Ramos (cell line): Measurements from ENCODE around the gene JAZF1.

ENCODE experiments used
- in situ Hi-C: fragments of 300-500 bp; cut with MboI; formaldehyde crosslinking; loops from one replicate; pipeline ENCODE4 v1.14.3; 2022; ENCODE audit warnings: low sequenced_read_pairs; ENCODE audit not compliant: unreplicated experiment

JAZF1 gene

DNA sequence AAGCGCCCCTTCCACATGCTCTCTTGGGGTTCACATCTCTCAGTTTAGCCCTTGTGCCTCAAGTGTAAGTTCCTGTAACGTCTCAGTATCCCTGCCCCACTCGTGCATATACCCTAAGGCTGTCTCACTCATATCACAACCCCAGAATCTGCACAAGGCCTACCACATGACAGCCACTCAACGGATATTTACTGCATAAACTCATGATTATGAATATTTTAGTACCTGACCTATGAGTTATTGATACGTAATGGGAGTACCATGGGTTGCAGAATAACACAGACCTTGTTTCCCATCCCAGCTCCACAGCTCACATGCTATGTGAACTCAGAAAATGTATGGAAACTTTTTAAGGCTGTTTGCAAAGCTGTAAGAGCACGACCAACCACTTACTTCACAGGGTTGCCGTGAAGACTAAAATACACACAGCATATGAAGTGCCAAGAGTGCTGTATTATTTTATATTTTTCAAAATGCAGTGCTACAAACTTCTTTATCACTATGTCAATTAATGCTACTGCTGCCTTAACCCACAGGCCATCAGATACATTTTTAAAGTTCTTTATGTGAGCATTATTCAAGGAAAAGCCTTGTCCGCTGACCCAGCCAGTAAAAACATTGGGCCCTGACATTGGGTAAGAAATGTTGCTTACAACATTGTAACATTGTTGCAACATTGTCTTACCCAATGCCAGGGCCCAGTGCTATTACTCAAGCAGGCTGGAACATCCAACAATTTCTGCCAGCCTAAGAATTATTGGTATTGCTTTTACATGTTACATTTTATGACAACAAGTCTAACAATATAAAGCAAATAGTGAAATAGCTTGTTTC lies 97.2 kb downstream of the JAZF1 start:
- in situ Hi-C loops = no loop called here

DNA sequence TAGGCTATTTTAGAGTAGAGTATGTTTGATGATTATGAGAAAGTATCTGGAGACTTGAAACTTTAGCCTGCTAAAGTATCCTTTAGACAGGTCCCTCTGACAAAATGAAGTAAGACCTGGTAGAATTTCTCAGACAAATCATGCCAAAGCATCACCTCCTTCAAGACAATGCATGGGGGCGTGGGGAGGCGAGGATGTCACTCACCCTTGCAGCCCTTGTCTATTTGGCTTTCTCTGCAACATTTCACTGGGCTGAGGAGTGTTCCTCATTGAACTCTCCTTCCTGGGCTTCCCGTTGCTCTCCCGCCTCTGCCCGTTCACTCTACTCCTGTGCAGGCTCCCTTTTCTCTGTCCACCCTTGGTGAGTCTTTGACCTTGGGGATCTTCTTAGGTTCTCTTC lies 98.5 kb downstream of the JAZF1 start:
- in situ Hi-C loops = no loop called here

- in situ Hi-C loops = no loop called here
These were observed 99.6 kb downstream of the JAZF1 start for GRCh38 chr7:28081016-28081415.

- in situ Hi-C loops = no loop called here
These were observed 102.3 kb downstream of the JAZF1 start for GRCh38 chr7:28078036-28078901.

- in situ Hi-C loops = no loop called here
These were observed 103.0 kb downstream of the JAZF1 start for GRCh38 chr7:28077616-28078015.

DNA sequence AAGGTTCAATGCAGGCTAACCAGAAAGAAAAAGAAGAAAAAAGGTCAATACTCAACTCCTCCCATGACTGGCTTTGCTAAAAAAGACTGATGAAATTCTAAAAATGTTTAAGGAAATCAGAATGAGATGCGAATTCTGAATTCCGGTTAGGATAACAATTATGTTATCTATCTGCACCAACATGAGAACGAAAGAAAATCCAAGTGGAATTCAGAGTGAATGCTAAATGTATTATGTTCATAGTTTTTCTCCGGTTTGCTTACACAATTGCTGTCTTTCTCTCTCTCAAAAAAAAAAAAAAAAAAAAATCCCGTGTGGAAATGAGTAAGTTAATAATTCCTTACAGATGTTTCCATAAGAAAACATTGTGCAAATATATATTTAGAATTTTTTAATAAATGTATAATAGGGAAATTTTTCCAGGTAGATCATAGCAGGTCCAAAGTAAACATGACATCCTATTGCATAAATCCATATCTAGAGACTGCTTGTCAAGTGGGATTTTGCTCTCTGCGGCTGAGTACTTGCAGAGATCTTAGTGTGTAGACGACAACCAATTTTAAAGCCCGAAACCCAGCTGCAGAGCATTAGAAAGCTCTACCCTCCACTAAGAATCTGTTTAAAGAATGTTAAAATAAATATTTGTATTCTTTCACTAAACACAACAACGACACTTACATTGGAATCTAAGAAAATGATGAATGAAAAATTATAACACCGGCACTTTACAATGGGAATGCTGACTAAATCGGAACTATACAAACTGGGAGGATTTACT lies 104.0 kb downstream of the JAZF1 start:
- in situ Hi-C loops = no loop called here

GRCh38 chr7:28075674-28076358 lies 104.8 kb downstream of the JAZF1 start:
- in situ Hi-C loops = no loop called here

DNA sequence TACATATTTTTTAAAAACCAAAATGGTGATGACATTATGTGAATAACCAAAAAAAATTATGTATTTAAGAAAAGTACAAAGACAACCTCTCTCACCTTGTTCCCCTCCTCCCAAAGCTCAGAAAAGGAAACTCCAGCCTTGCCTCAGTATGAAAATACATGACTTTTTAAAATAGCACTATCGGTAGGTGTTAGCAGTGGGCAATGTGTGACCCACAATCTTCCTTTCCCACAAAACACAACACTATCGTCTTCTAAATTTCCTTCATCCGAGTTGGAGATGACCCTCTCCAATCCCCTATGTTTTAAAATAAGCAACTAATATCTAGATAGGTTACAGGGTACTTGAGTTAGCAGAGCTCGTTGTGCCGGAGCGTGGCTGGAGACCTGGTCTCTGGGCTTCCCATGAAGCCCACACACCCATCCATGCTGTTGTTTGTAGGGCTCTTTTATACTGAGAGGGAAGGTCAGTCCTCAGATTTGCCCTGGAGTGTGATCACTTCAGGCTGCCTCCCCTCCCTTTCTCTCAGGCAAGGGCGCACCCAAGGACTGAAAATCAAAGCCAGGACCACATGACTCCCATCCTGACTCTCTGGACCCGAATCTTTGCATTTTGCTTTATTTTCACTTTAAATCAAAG lies 107.6 kb downstream of the JAZF1 start:
- in situ Hi-C loops = no loop called here

DNA sequence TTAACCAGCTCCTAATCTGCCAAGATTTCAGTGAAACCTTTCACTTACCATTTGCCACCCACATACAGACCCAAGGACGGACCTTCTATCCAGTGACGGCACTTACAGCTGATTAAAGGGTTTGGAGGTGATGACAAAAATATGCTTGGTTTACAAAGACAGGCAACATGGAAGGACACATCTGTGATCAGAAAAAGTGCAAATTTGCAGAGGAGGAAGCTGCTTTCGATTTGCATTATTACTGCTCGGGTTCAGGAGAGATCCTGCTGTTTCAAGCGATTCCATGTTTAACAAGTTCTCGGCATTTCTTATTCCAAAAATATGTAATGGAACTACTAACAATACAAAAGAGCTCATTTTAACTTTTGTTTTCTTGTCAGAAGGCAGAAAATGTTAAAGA lies 109.0 kb downstream of the JAZF1 start:
- in situ Hi-C loops = no loop called here

GRCh38 chr7:28070297-28071055 lies 110.1 kb downstream of the JAZF1 start:
- in situ Hi-C loops = no loop called here

GRCh38 chr7:28069807-28070206 lies 110.8 kb downstream of the JAZF1 start:
- in situ Hi-C loops = no loop called here

DNA sequence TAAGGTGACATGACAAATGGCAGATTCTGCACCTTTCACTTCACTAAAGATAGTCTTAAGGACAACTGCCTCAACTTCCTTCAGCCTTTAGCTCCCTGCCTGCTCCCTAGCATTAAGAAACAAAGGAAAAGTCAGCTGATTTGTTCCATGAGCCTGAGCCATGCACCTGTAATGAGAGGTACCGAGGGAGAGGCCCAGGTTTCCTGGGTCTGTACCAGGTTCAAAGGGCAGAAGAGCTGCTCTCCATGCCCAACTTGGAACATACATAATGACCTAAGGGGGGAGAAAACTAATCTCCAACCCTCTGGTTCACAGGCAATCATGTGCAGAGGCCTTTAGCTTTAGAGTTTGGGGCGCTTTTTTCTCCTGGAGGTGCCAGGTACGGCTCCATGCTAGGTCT lies 111.2 kb downstream of the JAZF1 start:
- in situ Hi-C loops = no loop called here

DNA sequence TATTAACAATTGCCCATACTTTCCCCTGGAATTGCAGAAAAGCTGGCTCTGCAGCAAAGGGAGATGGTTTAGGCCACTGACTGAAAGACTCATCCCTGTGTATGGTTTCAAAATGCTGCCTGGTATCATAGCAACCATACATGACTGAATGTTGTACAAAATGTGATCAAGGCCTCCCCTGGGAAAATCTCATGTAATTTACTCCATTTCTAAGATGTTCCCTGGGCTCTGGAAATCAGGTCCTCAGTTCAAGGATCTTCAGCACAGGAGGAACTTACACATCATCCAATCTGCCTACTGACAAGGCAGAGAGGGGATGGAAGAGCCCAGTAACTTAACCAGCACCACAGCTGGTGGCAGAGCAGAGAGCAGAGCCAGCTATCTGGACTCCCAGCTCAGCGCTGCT lies 111.8 kb downstream of the JAZF1 start:
- in situ Hi-C loops = no loop called here

GRCh38 chr7:28067171-28067570 lies 113.4 kb downstream of the JAZF1 start:
- in situ Hi-C loops = no loop called here

- in situ Hi-C loops = no loop called here
These were observed 114.8 kb downstream of the JAZF1 start for GRCh38 chr7:28065721-28066285.

GRCh38 chr7:28065308-28065707 lies 115.3 kb downstream of the JAZF1 start:
- in situ Hi-C loops = no loop called here

DNA sequence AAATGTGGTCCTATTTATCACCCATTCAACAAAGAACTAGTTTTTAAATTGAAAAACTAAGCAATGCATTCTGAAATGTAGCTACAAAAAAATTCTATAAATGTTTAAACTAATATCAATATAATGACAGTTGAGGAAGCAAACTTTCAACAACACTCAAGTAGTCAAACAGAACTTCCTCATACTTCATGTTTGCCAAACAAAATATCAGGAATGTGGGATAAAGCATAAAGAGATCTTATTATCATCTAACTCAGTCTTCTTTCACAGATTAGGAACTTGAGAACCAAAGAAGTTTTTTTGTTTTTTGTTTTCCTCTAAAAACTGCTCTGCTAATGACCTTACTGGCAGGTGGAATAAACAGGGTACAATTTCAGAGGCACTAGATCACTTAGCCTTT lies 116.2 kb downstream of the JAZF1 start:
- in situ Hi-C loops = no loop called here

- in situ Hi-C loops = no loop called here
These were observed 118.2 kb downstream of the JAZF1 start for GRCh38 chr7:28062197-28062991.
